ENCODE data around the gene PAPPA2.

Gene PAPPA2

DNA sequence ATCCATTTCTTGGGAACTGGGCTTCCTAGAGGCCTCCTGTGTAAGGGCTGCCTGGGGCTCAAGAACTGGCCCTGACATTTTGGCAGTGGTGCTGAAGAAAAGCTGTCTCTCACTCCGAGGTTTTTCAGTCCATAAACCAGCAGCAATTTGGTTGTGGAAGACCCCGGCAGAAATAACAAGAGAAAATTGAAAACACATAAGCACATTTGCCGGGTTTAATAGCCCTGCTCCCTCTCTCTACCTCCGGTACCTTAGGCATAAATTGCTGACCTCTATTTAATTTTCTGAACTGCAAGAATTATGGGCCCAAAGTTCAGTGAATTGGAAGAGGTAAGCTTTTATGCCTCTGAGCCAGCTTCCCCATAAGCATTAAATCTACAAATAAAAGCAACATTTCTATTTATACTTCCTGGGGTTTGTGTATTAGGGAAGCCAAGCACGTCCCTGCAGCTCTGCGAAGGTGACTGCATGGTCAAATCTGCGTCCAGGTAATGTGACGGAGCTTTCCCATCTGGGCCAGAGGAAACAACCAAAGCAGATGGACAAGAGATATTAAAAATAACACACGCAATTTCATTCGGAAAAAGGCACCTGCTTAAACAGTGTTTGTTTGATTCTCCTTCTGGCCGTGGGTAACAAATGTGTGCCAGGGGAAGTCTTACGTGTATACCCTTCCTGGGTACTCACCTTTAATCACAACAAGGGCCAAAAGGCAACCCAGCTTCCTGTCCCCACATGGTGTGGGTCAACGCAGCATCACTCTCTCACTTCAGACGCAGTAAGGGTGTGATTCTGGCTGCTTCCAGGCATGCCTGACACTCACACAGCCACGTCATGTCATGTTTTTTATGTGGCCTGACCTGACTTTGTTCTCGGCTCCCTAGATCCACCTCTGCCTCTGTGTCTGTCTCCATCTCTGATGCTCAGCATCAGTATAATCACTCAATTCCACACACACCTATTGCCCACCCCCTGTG, 69.2 kb downstream of the PAPPA2 start:
- no peak overlapping the region for H3K4me3 ChIP-seq (ENCODE audit: low read depth, low read length)
- no peak overlapping the region for H3K9ac ChIP-seq (ENCODE audit: low read depth, low read length)
- H3K9me3 ChIP-seq (ENCODE audit: control insufficient read depth, insufficient read depth, low read length): no peaks in the 10 kb centered on the region
- H3K4me1 ChIP-seq (ENCODE audit: control insufficient read depth, insufficient read depth, low read length): peaks cover 3% of the 10 kb centered on the region; the same call in 1 of the 2 replicates
- no peaks in the 10 kb centered on the region for H3K27me3 ChIP-seq (ENCODE audit: control insufficient read depth, insufficient read depth, low read length)
- no peaks in the 10 kb centered on the region for H3K36me3 ChIP-seq (ENCODE audit: control insufficient read depth, insufficient read depth, low read length)
- no peak overlapping the region for H3K27ac ChIP-seq (ENCODE audit: low read depth, low read length)

DNA sequence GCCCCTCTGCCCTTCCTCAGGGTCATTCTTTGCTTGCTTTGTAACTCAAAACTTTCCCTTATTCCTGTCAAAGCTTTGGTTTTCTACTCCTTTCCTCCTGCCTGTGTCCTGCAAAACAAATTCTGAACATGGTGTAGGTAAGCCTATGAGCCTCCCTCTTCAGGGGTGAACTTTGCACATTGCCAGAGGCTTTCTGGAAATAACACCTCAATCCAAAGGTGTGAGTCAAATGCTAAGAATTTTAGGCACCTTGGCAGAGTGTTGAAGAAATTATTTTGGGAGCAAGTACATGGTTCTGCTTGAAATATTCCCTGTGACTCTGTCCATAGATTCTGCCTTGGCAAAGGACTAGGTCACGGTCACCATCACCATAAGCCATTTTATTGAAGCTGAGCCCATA, 70.0 kb downstream of the PAPPA2 start:
- H3K4me1 ChIP-seq (ENCODE audit: control insufficient read depth, insufficient read depth, low read length): peaks cover 3% of the 10 kb centered on the region; the same call in 1 of the 2 replicates
- H3K4me3 ChIP-seq (ENCODE audit: low read depth, low read length): no peak overlapping the region
- H3K9ac ChIP-seq (ENCODE audit: low read depth, low read length): no peak overlapping the region
- H3K9me3 ChIP-seq (ENCODE audit: control insufficient read depth, insufficient read depth, low read length): no peaks in the 10 kb centered on the region
- no peaks in the 10 kb centered on the region for H3K27me3 ChIP-seq (ENCODE audit: control insufficient read depth, insufficient read depth, low read length)
- H3K36me3 ChIP-seq (ENCODE audit: control insufficient read depth, insufficient read depth, low read length): no peaks in the 10 kb centered on the region
- H3K27ac ChIP-seq (ENCODE audit: low read depth, low read length): no peak overlapping the region

DNA sequence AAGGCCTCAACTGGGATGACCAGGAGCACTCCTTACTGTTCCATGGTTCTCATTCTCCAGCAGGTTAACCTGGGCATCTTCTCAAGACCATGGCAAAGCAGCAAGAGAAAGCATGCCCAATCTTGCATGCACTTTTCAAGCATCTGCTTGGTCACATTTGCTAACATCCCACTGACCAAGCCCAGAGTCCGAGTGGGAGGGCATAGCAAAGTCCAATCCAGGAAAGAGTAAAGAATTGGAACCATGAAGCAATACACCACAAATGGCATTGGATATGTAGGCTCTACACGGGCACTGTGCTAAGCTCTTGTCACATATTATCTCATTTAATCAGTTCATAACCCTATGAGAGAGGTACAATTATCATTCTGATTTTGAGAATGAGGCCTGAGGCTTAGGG, 73.6 kb downstream of the PAPPA2 start:
- Histone ChIP-seq H3K27ac (ENCODE audit: low read depth, low read length) (no peak overlapping the region), H3K4me1 (ENCODE audit: control insufficient read depth, insufficient read depth, low read length) (peaks cover 3% of the 10 kb centered on the region; the same call in 1 of the 2 replicates), H3K27me3 (ENCODE audit: control insufficient read depth, insufficient read depth, low read length) (no peaks in the 10 kb centered on the region), H3K4me3 (ENCODE audit: low read depth, low read length) (no peak overlapping the region), H3K9me3 (ENCODE audit: control insufficient read depth, insufficient read depth, low read length) (no peaks in the 10 kb centered on the region), H3K36me3 (ENCODE audit: control insufficient read depth, insufficient read depth, low read length) (no peaks in the 10 kb centered on the region), H3K9ac (ENCODE audit: low read depth, low read length) (no peak overlapping the region)

- Histone ChIP-seq H3K4me3 (ENCODE audit: low read depth, low read length) (no peak overlapping the region), H3K9ac (ENCODE audit: low read depth, low read length) (no peak overlapping the region), H3K4me1 (ENCODE audit: control insufficient read depth, insufficient read depth, low read length) (no peaks in the 10 kb centered on the region), H3K9me3 (ENCODE audit: control insufficient read depth, insufficient read depth, low read length) (0 out of 2 replicates have a peak, but pooled peaks cover 4% of the 10 kb centered on the region), H3K36me3 (ENCODE audit: control insufficient read depth, insufficient read depth, low read length) (no peaks in the 10 kb centered on the region), H3K27ac (ENCODE audit: low read depth, low read length) (no peak overlapping the region), H3K27me3 (ENCODE audit: control insufficient read depth, insufficient read depth, low read length) (no peaks in the 10 kb centered on the region)
Measured at GRCh38 chr1:176539018-176539417, 76.0 kb downstream of the PAPPA2 start.

DNA sequence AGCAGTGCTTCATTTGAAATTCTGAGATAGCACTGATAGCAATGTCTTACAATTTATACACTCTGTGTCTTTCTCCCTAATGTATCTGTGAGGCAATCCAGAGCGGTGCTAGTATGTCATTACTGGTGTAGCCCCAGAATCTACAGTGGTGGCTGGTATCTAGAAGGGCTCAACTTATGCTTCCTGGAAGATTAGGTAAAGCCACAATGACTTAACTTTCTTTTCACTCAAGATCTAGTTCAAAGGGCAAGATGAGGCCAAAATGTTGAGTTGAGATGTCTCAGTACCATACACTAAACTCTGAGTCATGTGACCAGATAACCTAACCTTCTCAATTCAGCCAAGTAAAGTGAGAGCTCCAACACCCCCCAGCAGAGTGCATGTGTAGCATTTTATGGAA, 77.5 kb downstream of the PAPPA2 start:
- no peak overlapping the region for H3K9ac ChIP-seq (ENCODE audit: low read depth, low read length)
- no peak overlapping the region for H3K27ac ChIP-seq (ENCODE audit: low read depth, low read length)
- 0 out of 2 replicates have a peak, but pooled peaks cover 4% of the 10 kb centered on the region for H3K9me3 ChIP-seq (ENCODE audit: control insufficient read depth, insufficient read depth, low read length)
- no peaks in the 10 kb centered on the region for H3K36me3 ChIP-seq (ENCODE audit: control insufficient read depth, insufficient read depth, low read length)
- H3K27me3 ChIP-seq (ENCODE audit: control insufficient read depth, insufficient read depth, low read length): no peaks in the 10 kb centered on the region
- peaks cover 10% of the 10 kb centered on the region for H3K4me1 ChIP-seq (ENCODE audit: control insufficient read depth, insufficient read depth, low read length)
- H3K4me3 ChIP-seq (ENCODE audit: low read depth, low read length): no peak overlapping the region

- Histone ChIP-seq H3K27ac (ENCODE audit: low read depth, low read length) (no peak overlapping the region), H3K9me3 (ENCODE audit: control insufficient read depth, insufficient read depth, low read length) (0 out of 2 replicates have a peak, but pooled peaks cover 4% of the 10 kb centered on the region), H3K4me3 (ENCODE audit: low read depth, low read length) (no peak overlapping the region), H3K9ac (ENCODE audit: low read depth, low read length) (no peak overlapping the region), H3K27me3 (ENCODE audit: control insufficient read depth, insufficient read depth, low read length) (no peaks in the 10 kb centered on the region), H3K4me1 (ENCODE audit: control insufficient read depth, insufficient read depth, low read length) (peaks cover 13% of the 10 kb centered on the region), H3K36me3 (ENCODE audit: control insufficient read depth, insufficient read depth, low read length) (no peaks in the 10 kb centered on the region)
Measured at GRCh38 chr1:176541663-176542062, 78.7 kb downstream of the PAPPA2 start.

DNA sequence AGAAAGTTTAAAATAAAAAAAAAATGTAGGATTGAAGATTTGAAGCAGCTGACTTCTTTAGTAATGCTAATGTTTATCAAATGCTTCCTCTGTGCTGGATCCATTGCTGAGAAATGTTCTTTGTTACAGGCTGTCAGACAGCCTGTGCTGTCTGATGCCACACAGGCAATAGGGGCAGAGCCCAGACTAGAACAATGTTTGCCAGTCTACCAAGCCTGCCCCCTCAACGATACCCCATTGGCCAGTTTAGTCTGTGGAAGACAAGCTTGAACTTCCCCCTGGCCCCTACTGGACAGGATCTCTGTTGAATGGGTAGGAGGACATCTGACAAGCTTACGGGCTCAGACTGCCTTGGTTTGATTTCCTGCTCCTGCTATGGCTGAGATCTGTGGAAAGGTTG, 79.4 kb downstream of the PAPPA2 start:
- Histone ChIP-seq H3K27ac (ENCODE audit: low read depth, low read length) (no peak overlapping the region), H3K36me3 (ENCODE audit: control insufficient read depth, insufficient read depth, low read length) (no peaks in the 10 kb centered on the region), H3K4me3 (ENCODE audit: low read depth, low read length) (no peak overlapping the region), H3K4me1 (ENCODE audit: control insufficient read depth, insufficient read depth, low read length) (peaks cover 13% of the 10 kb centered on the region), H3K9ac (ENCODE audit: low read depth, low read length) (no peak overlapping the region), H3K9me3 (ENCODE audit: control insufficient read depth, insufficient read depth, low read length) (0 out of 2 replicates have a peak, but pooled peaks cover 4% of the 10 kb centered on the region), H3K27me3 (ENCODE audit: control insufficient read depth, insufficient read depth, low read length) (no peaks in the 10 kb centered on the region)

- Histone ChIP-seq H3K27ac (ENCODE audit: low read depth, low read length) (no peak overlapping the region), H3K9ac (ENCODE audit: low read depth, low read length) (no peak overlapping the region), H3K27me3 (ENCODE audit: control insufficient read depth, insufficient read depth, low read length) (no peaks in the 10 kb centered on the region)
Measured at GRCh38 chr1:176543360-176544129, 80.6 kb downstream of the PAPPA2 start.

GRCh38 chr1:176545034-176545639, 82.2 kb downstream of the PAPPA2 start:
- H3K27me3 ChIP-seq (ENCODE audit: control insufficient read depth, insufficient read depth, low read length): no peaks in the 10 kb centered on the region
- H3K27ac ChIP-seq (ENCODE audit: low read depth, low read length): no peak overlapping the region
- no peak overlapping the region for H3K4me3 ChIP-seq (ENCODE audit: low read depth, low read length)
- H3K4me1 ChIP-seq (ENCODE audit: control insufficient read depth, insufficient read depth, low read length): peaks cover 13% of the 10 kb centered on the region
- H3K36me3 ChIP-seq (ENCODE audit: control insufficient read depth, insufficient read depth, low read length): no peaks in the 10 kb centered on the region
- H3K9ac ChIP-seq (ENCODE audit: low read depth, low read length): no peak overlapping the region
- 0 out of 2 replicates have a peak, but pooled peaks cover 4% of the 10 kb centered on the region for H3K9me3 ChIP-seq (ENCODE audit: control insufficient read depth, insufficient read depth, low read length)

More at GRCh38 chr1:176543360-176544129, 80.6 kb downstream of the PAPPA2 start:
- Histone ChIP-seq H3K36me3 (ENCODE audit: control insufficient read depth, insufficient read depth, low read length) (no peaks in the 10 kb centered on the region), H3K9me3 (ENCODE audit: control insufficient read depth, insufficient read depth, low read length) (0 out of 2 replicates have a peak, but pooled peaks cover 4% of the 10 kb centered on the region), H3K4me1 (ENCODE audit: control insufficient read depth, insufficient read depth, low read length) (peaks cover 13% of the 10 kb centered on the region), H3K4me3 (ENCODE audit: low read depth, low read length) (no peak overlapping the region)

- H3K4me1 ChIP-seq (ENCODE audit: control insufficient read depth, insufficient read depth, low read length): peaks cover 28% of the 10 kb centered on the region
- H3K4me3 ChIP-seq (ENCODE audit: low read depth, low read length): no peak overlapping the region
- H3K27me3 ChIP-seq (ENCODE audit: control insufficient read depth, insufficient read depth, low read length): peaks cover 8% of the 10 kb centered on the region
- H3K9me3 ChIP-seq (ENCODE audit: control insufficient read depth, insufficient read depth, low read length): 0 out of 2 replicates have a peak, but pooled peaks cover 4% of the 10 kb centered on the region
- no peak overlapping the region for H3K27ac ChIP-seq (ENCODE audit: low read depth, low read length)
- H3K36me3 ChIP-seq (ENCODE audit: control insufficient read depth, insufficient read depth, low read length): no peaks in the 10 kb centered on the region
- H3K9ac ChIP-seq (ENCODE audit: low read depth, low read length): no peak overlapping the region
Measured at GRCh38 chr1:176546825-176547224, 83.8 kb downstream of the PAPPA2 start.

Measured in HUES48 (cell line).